AG04449 (cell line): ENCODE data around the gene LRFN5.

Experiments used
- CTCF ChIA-PET: fragments of 350-600 bp; formaldehyde crosslinking; extraction: SDS; loops from one replicate; lab custom pipeline; 2021; ENCODE audit warnings: antibody characterized with exemption; lab: Yijun Ruan, JAX
- POLR2A ChIA-PET: fragments of 400-600, 350-600 bp; formaldehyde crosslinking; extraction: SDS; loops from one replicate; lab custom pipeline; 2020; ENCODE audit warnings: antibody characterized with exemption, inconsistent platforms; lab: Yijun Ruan, JAX
- DNase-seq: peaks from one replicate; pipeline ENCODE4 v3.0.0-alpha.2; 2010; ENCODE audit warnings: low read depth, low spot score
- H3K4me3 ChIP-seq: 2 replicates; pipeline ENCODE4 v1.5.1; 2011; ENCODE audit warnings: low read depth, mild to moderate bottlenecking, control low read depth, low read length
- TF ChIP-seq, protein P1 (sequence below): IDR thresholded peaks from one replicate; pipeline ENCODE4 v1.5.1; 2011; ENCODE audit warnings: mild to moderate bottlenecking, moderate library complexity, low read length, control low read depth, inconsistent platforms; ENCODE audit not compliant: insufficient read depth; ENCODE audit errors: missing control alignments

LRFN5 gene

DNA sequence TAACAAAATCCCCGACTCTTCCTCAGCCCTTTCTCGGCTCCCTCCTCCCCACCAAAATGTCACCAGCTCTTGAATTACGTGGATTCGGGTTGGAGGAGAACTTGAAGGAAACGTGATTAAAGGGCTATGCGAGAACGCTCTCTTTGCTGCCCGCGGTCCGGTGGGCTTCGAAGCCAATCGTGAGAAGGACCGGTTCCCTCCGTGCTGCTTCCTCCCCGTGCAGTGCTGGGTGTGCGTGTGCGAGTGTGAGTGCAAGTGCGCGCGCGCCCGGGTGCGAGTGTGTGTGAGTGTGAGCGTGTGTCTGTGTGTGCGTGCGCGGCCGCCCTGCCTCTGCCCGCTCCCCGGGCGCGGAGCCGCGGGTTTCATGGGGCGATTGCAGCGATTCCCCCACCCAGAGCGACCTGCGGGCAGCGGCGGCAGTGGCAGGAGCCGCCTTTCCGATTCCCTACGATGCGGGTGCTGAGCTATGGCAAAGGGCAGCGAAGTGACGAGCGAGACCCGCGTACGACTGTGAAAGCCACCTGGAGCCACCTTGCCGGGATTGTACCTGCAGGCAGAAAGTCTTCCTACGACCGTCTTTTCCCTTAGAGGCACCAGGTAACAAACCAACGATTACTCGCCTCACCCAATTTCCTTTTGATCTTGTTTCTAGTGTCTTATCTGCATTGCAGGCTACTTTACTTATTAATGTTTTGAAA is 1.4 kb downstream of the LRFN5 start:
- no peak for DNase-seq
- POLR2A ChIA-PET: no interaction called here

DNA sequence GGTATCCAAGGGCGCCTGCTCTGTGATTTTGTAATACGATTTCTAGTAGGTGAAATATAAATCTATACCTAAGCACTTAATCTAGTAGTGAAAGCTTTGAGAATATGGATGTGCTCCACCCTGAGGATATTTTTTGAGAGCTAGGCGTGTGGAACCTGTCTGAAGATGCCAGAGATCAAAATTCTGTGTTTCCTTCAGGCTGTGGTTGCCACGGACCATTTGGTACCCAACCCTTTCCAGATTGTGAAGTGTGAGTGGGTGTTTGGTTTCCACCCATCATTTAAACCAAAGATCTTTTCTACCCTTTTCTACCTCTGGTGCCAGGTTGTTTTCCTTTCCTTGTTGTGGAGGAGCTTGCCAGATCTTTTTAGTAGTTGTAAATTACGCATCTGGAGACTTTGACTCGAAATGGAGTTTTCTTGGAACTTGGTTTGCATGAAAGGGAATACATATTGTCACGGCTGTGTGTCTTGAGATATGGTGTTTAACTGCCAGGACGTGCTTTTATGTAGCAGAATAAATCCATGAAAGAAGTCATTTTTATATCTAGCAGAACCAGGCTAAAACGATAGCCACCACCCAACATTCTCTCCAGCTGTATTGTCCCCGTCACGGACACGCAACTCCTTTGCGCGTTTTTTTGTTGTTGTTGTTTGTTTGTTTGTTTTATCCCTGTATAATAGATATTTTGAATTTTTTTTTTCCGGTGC is 2.2 kb downstream of the LRFN5 start:
- DNase-seq: no peak
- ChIA-PET POLR2A (no interaction called here), CTCF (interaction anchor here (1.0 kb wide), 1 partner anchor 8 kb away, joined by 4 read pairs; no protein-coding TSS in a partner anchor)
- H3K4me3 ChIP-seq: no peak overlapping the region
- TF ChIP-seq, protein P1, sequence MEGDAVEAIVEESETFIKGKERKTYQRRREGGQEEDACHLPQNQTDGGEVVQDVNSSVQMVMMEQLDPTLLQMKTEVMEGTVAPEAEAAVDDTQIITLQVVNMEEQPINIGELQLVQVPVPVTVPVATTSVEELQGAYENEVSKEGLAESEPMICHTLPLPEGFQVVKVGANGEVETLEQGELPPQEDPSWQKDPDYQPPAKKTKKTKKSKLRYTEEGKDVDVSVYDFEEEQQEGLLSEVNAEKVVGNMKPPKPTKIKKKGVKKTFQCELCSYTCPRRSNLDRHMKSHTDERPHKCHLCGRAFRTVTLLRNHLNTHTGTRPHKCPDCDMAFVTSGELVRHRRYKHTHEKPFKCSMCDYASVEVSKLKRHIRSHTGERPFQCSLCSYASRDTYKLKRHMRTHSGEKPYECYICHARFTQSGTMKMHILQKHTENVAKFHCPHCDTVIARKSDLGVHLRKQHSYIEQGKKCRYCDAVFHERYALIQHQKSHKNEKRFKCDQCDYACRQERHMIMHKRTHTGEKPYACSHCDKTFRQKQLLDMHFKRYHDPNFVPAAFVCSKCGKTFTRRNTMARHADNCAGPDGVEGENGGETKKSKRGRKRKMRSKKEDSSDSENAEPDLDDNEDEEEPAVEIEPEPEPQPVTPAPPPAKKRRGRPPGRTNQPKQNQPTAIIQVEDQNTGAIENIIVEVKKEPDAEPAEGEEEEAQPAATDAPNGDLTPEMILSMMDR: no peak

More for the DNA sequence above, 1.4 kb downstream of the LRFN5 start:
- TF ChIP-seq, protein P1: no peak
- H3K4me3 ChIP-seq: peak overlapping the region; percentile 49
- CTCF ChIA-PET: no interaction called here

DNA sequence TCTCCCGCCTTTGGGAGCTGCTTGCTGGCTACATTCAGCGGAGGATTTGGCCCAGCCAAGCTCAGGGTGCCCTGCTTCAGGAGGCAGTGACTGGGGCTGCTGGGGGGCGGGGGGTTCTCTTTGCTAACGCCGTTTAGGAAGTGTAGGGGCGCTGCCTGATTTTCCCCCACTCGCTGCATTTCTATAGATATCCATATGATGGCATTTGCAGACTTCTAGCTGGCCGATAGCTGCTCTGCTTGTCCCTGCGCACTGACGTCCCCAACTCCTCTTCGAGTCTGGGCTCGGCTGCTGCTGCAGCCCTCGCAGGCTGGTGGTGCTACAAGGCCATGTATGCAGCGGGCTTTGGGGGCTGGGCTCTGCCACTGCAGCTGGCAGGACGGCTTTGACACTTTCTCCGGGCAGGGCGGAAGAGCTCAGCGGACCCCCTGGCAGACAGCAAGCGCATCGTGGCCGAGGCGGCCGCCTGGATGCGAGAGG is 3.1 kb downstream of the LRFN5 start:
- H3K4me3 ChIP-seq: peak overlapping the region; percentile 36
- ChIA-PET CTCF (interaction anchor here (1.0 to 1.4 kb wide), 2 partner anchors 9 to 11 kb away, joined by 4 to 5 read pairs; no protein-coding TSS in a partner anchor), POLR2A (no interaction called here)
- DNase-seq: no peak
- TF ChIP-seq, protein P1: peak; percentile 34

DNA sequence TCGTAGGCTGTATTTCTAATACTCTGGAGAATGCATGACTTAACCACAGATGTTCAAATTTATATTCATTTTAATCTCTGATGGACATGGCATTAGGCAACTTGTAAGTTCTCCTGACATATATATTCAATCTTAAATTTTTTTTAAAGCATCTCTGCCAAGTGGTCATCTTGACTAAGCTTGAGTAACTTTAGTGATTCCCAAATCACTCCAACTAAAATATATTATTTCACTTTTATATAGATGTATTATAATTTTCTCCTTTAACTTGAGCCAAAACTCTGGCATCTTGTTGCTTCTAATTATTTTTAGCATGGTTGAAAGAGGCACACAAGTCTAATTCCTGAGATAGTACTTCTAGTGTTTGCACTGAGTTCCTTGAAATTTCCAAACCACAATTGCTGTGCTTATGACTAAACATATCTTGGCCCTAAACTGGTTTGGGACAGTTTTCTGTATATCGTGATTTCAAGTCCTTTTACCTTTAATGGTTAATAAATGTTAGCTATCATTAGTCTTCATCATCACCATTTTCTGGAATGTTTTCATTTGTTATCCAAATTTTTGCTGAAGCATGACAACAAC is 8.4 kb downstream of the LRFN5 start:
- H3K4me3 ChIP-seq: no peak overlapping the region
- TF ChIP-seq, protein P1: no peak
- DNase-seq: no peak
- CTCF ChIA-PET: no interaction called here
- POLR2A ChIA-PET: no interaction called here

DNA sequence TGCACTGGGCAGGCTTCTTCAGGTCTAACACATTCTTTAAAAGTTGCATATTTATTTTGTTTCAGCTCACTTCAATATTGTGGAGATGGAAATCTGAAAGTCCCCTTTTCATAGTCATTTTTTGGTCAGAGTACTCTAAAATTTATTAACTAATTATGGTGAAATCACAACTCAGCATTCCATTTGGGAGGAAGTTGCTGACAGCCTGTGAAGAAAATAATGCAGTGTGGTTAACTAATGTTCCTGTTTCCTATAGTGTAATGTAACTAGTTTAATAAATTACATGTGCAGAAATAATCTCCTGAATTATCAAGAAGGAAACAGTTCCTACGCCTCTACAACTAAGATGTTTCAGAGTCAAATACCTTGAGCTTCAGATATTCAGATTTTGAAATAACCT is 17.1 kb downstream of the LRFN5 start:
- DNase-seq: no peak
- ChIA-PET CTCF (no interaction called here), POLR2A (no interaction called here)
- H3K4me3 ChIP-seq: no peak overlapping the region
- TF ChIP-seq, protein P1: no peak

DNA sequence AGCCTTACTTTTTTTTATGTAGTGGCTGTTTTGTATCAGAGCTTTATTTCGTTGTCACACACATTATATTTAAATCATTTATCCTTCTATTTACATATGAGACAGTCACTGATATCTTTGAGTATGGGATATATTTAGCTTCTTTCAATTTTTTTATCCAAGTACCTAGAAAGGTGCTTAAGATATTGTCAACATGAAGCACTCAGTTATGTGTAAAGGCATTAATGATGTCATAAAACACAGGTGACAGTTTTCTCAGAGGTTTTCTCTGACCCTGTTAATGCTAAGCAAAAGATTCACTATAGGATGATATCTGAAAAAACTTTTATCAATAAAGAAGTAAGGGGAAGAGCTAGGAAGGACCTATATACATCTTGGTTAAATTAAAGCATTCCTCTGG is 23.2 kb downstream of the LRFN5 start:
- DNase-seq: no peak
- TF ChIP-seq, protein P1: no peak
- POLR2A ChIA-PET: no interaction called here
- H3K4me3 ChIP-seq: no peak overlapping the region
- CTCF ChIA-PET: no interaction called here
